HK-2 (cell line): ENCODE data around the gene KLHL2.
"Not testable (repeated sequence)": the region's sequence is repeated elsewhere in the genome, so short reads cannot be mapped to it uniquely, and the experiment has no call there.

Experiments used
- DNase-seq: peaks from one replicate; pipeline ENCODE4 v3.0.0-alpha.2; 2018; ENCODE audit not compliant: unreplicated experiment

The KLHL2 gene

GRCh38 chr4:165207431-165208220 lies at the start of gene KLHL2:
Gene KLHL2 (plus strand): TSS chr4:165207561. CDS start chr4:165207877, 316 bp downstream.
- DNase-seq: peak; percentile 68

- no peak for DNase-seq
Observed at GRCh38 chr4:165158762-165159161, 48.6 kb upstream of the KLHL2 start.

- no peak for DNase-seq
Observed at GRCh38 chr4:165164257-165164656, 43.1 kb upstream of the KLHL2 start.

GRCh38 chr4:165166872-165167271 lies 40.5 kb upstream of the KLHL2 start:
- DNase-seq: not testable (repeated sequence)

GRCh38 chr4:165167650-165168049 lies 39.7 kb upstream of the KLHL2 start:
- DNase-seq: no peak

- no peak for DNase-seq
Observed at GRCh38 chr4:165170819-165171218, 36.5 kb upstream of the KLHL2 start.

GRCh38 chr4:165175470-165175869 lies 31.9 kb upstream of the KLHL2 start:
- not testable (repeated sequence) for DNase-seq

- DNase-seq: no peak
Observed at GRCh38 chr4:165175879-165176278, 31.5 kb upstream of the KLHL2 start.

GRCh38 chr4:165177725-165178666 lies 29.4 kb upstream of the KLHL2 start:
- no peak for DNase-seq

GRCh38 chr4:165184220-165184619 lies 23.1 kb upstream of the KLHL2 start:
- DNase-seq: no peak

GRCh38 chr4:165184998-165185397 lies 22.4 kb upstream of the KLHL2 start:
- not testable (repeated sequence) for DNase-seq

- DNase-seq: no peak
Observed at GRCh38 chr4:165185448-165185847, 21.9 kb upstream of the KLHL2 start.

- no peak for DNase-seq
Observed at GRCh38 chr4:165190591-165191347, 16.6 kb upstream of the KLHL2 start.

- DNase-seq: no peak
Observed at GRCh38 chr4:165191348-165191656, 16.1 kb upstream of the KLHL2 start.

- DNase-seq: no peak
Observed at GRCh38 chr4:165191814-165192499, 15.4 kb upstream of the KLHL2 start.

- DNase-seq: no peak
Observed at GRCh38 chr4:165192500-165192898, 14.9 kb upstream of the KLHL2 start.

- DNase-seq: no peak
Observed at GRCh38 chr4:165192956-165193355, 14.4 kb upstream of the KLHL2 start.

GRCh38 chr4:165194368-165194767 lies 13.0 kb upstream of the KLHL2 start:
- DNase-seq: no peak

- no peak for DNase-seq
Observed at GRCh38 chr4:165198329-165198728, 9.0 kb upstream of the KLHL2 start.

- DNase-seq: no peak
Observed at GRCh38 chr4:165199286-165199685, 8.1 kb upstream of the KLHL2 start.

GRCh38 chr4:165199722-165200121 lies 7.6 kb upstream of the KLHL2 start:
- DNase-seq: no peak

GRCh38 chr4:165201806-165202205 lies 5.6 kb upstream of the KLHL2 start:
- DNase-seq: no peak
